ENCODE measurements around the gene ATAD2B. TPM values are rescaled to one million over a fixed set of nuclear protein-coding genes. Genes with fewer than 3 reads are reported as not detected.
A peak's percentile ranks its signal among the peaks of the same experiment; 100 is the strongest.

The ATAD2B gene
- total RNA-seq, 1 donor from 2014 or later: 38.3 TPM

DNA sequence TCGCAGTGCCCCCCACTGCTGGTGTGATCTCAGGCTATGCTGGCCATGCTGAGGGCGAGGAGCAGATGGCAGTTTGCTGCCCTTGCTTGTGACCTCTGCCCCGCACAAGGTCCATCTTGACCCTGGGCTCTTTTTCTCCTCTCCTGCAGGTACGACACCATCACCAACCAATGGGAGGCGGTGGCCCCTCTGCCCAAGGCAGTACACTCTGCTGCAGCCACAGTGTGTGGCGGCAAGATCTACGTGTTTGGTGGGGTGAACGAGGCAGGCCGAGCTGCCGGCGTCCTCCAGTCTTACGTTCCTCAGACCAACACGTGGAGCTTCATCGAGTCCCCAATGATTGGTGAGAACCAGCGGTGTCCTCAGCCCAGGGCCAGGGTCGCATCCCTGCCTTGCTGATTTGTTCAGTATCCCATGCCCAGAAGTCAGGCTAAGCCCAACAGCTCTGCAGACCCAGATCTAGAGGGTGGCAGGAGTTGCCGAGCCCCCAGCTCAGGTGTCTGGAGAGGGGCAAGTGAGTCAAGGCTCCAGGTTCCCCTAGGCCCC lies 223.8 kb downstream of the ATAD2B start:
- H3K4me1 Mint-ChIP-seq (ENCODE audit: low read depth): no peaks in the 10 kb centered on the region
- H3K27ac Mint-ChIP-seq: peak overlapping the region; percentile 20
- TF ChIP-seq, protein P1, sequence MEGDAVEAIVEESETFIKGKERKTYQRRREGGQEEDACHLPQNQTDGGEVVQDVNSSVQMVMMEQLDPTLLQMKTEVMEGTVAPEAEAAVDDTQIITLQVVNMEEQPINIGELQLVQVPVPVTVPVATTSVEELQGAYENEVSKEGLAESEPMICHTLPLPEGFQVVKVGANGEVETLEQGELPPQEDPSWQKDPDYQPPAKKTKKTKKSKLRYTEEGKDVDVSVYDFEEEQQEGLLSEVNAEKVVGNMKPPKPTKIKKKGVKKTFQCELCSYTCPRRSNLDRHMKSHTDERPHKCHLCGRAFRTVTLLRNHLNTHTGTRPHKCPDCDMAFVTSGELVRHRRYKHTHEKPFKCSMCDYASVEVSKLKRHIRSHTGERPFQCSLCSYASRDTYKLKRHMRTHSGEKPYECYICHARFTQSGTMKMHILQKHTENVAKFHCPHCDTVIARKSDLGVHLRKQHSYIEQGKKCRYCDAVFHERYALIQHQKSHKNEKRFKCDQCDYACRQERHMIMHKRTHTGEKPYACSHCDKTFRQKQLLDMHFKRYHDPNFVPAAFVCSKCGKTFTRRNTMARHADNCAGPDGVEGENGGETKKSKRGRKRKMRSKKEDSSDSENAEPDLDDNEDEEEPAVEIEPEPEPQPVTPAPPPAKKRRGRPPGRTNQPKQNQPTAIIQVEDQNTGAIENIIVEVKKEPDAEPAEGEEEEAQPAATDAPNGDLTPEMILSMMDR (IDR thresholded peaks at IDR 0.05; ENCODE audit: unreplicated experiment): no peak
- H3K4me3 Mint-ChIP-seq (ENCODE audit: low read depth): no peak overlapping the region
- H3K27me3 Mint-ChIP-seq: no peaks in the 10 kb centered on the region
- peaks cover 24% of the 10 kb centered on the region for H3K36me3 Mint-ChIP-seq (ENCODE audit: insufficient read depth)
- DNase-seq (ENCODE audit: low spot score, unreplicated experiment): no peak
- peaks cover 5% of the 10 kb centered on the region for H3K9me3 Mint-ChIP-seq (ENCODE audit: low read depth)

DNA sequence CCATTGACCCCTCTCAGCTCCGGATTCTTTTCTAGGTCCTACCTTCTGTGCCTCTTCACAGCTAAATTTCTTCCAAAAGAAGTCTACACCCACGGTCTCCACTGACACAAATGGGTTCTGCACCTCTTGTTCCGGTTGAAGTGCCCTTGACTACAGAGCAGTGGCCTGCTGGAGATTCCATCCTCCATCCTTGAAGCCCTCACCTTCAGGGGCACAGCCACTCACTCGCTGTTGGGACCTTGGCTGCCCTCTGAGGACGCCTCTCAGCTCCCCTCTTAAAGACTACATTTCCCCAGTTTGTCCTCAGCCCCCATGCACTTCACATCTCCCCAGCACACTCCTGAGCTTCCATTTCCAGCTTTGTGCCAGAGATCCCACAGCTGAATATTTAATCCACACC lies 226.3 kb downstream of the ATAD2B start:
- no peak overlapping the region for H3K4me3 Mint-ChIP-seq (ENCODE audit: low read depth)
- no peak overlapping the region for H3K27ac Mint-ChIP-seq
- peaks cover 4% of the 10 kb centered on the region for H3K4me1 Mint-ChIP-seq (ENCODE audit: low read depth)
- H3K27me3 Mint-ChIP-seq: no peaks in the 10 kb centered on the region
- H3K36me3 Mint-ChIP-seq (ENCODE audit: insufficient read depth): peaks cover 17% of the 10 kb centered on the region
- DNase-seq (ENCODE audit: low spot score, unreplicated experiment): no peak
- TF ChIP-seq, protein P1 (IDR thresholded peaks at IDR 0.05; ENCODE audit: unreplicated experiment): no peak
- peaks cover 5% of the 10 kb centered on the region for H3K9me3 Mint-ChIP-seq (ENCODE audit: low read depth)

DNA sequence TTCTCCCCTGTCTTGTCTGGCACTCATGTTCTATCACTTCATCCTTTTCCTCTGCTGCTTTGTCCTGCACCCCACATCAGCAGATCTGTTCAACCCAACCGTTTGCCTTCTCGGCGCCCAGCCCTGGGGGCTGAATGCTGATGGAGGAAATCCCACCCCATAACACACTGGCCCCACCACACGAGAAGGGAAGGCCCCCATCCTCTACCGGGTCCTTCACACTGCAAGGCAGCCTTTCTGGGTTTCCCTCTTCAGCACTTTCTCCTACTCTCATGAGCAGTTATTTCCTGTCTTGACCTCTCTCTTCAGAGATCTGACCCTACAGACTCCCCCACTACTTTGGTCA lies 227.4 kb downstream of the ATAD2B start:
- H3K9me3 Mint-ChIP-seq (ENCODE audit: low read depth): peaks cover 5% of the 10 kb centered on the region
- no peak for DNase-seq (ENCODE audit: low spot score, unreplicated experiment)
- H3K36me3 Mint-ChIP-seq (ENCODE audit: insufficient read depth): peaks cover 13% of the 10 kb centered on the region
- TF ChIP-seq, protein P1 (IDR thresholded peaks at IDR 0.05; ENCODE audit: unreplicated experiment): no peak
- H3K27me3 Mint-ChIP-seq: no peaks in the 10 kb centered on the region
- H3K4me3 Mint-ChIP-seq (ENCODE audit: low read depth): no peak overlapping the region
- H3K27ac Mint-ChIP-seq: no peak overlapping the region
- peaks cover 4% of the 10 kb centered on the region for H3K4me1 Mint-ChIP-seq (ENCODE audit: low read depth)

DNA sequence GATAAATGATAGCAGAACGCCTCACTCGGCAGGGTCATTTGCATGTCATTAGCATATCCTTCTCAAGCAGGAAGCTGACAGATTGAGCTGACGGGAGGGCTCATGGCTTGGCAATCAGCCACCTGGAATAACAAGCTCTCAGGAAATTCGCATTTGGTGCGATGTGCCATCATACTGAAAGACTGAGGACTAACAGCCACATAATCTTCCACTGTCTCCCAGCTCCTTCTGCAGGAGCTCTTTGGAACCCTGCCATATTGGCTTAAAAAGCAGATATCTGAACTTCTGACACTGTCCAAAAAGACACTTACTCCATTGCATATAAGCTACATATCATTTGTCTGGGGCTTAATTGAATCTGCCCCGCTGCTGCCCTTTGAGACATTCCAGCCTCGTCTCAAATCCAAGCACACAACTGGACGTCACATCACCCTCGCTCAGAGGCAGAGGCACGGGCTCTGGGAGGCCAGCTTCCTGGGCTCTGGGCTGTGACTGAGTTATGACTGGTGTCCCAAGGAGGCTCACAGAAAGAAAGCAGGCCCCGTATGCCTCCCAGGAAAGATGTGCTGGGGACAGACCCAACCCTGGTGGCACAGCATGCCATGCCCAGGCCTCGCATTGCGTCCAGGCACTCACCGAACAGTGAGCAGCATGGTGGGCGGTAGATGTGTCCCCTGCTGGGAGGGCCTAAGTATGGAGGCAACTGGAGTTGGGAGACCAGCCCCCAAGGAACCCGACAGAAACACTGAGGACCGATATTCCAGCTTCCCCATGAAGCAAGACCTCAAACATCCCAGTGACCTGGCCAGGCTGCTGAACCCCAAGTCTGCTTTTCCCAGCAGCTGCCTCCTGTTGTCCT lies 228.0 kb downstream of the ATAD2B start:
- peaks cover 13% of the 10 kb centered on the region for H3K36me3 Mint-ChIP-seq (ENCODE audit: insufficient read depth)
- no peak overlapping the region for H3K4me3 Mint-ChIP-seq (ENCODE audit: low read depth)
- H3K27me3 Mint-ChIP-seq: no peaks in the 10 kb centered on the region
- peaks cover 4% of the 10 kb centered on the region for H3K4me1 Mint-ChIP-seq (ENCODE audit: low read depth)
- DNase-seq (ENCODE audit: low spot score, unreplicated experiment): no peak
- TF ChIP-seq, protein P1 (IDR thresholded peaks at IDR 0.05; ENCODE audit: unreplicated experiment): no peak
- peaks cover 5% of the 10 kb centered on the region for H3K9me3 Mint-ChIP-seq (ENCODE audit: low read depth)
- H3K27ac Mint-ChIP-seq: no peak overlapping the region

Other genes starting within 250 kb of the ATAD2B start
- gene UBXN2A, start 13.3 kb upstream of the ATAD2B start, total RNA-seq: 23.7 and 24.1 TPM in 2 replicates
- gene MFSD2B, start 83.0 kb upstream of the ATAD2B start, total RNA-seq: 0.40 and 1.2 TPM in 2 replicates
- gene WDCP, start 120.3 kb upstream of the ATAD2B start, total RNA-seq: 22.4 and 23.7 TPM in 2 replicates
- gene FKBP1B, start 122.6 kb upstream of the ATAD2B start, total RNA-seq: 30.5 and 33.7 TPM in 2 replicates
- 93.3 and 101 TPM in 2 replicates for gene SF3B6, start 149.2 kb upstream of the ATAD2B start, total RNA-seq
- 64.4 and 67.8 TPM in 2 replicates for gene TP53I3, start 157.7 kb upstream of the ATAD2B start, total RNA-seq
- 0.55 and 1.1 TPM in 2 replicates for gene PFN4, start 196.2 kb upstream of the ATAD2B start, total RNA-seq
- gene FAM228B, start 196.3 kb upstream of the ATAD2B start, total RNA-seq: 25.4 and 27.5 TPM in 2 replicates
- 0.31 and 0.80 TPM in 2 replicates for gene FAM228A, start 247.9 kb upstream of the ATAD2B start, total RNA-seq

Measured in progenitor cell of endocrine pancreas (in vitro differentiated cells).